Lung microvascular endothelial cell (primary cell): Measurements from ENCODE around the gene ELL2. TPM values are rescaled to one million over a fixed set of nuclear protein-coding genes. Genes with fewer than 3 reads are reported as not detected.
"Not testable (repeated sequence)": the region's sequence is repeated elsewhere in the genome, so short reads cannot be mapped to it uniquely, and the experiment has no call there.

Source experiments
- DNase-seq, 2 donors: peaks; one replicate each; pipeline versions ENCODE4 v3.0.0 to v3.0.0-alpha.2; 2010; ENCODE audit warnings: low read depth in 2 of 2
- total RNA-seq: library from RNA; depleted of rRNA; stranded (reverse); fragments of >200 nt; gene quantifications from 2 replicates; pipeline ENCODE4 v1.2.1, GENCODE V29; 2014

The ELL2 gene
- total RNA-seq, 1 donor from 2014 or later, result 11.7 TPM

DNA sequence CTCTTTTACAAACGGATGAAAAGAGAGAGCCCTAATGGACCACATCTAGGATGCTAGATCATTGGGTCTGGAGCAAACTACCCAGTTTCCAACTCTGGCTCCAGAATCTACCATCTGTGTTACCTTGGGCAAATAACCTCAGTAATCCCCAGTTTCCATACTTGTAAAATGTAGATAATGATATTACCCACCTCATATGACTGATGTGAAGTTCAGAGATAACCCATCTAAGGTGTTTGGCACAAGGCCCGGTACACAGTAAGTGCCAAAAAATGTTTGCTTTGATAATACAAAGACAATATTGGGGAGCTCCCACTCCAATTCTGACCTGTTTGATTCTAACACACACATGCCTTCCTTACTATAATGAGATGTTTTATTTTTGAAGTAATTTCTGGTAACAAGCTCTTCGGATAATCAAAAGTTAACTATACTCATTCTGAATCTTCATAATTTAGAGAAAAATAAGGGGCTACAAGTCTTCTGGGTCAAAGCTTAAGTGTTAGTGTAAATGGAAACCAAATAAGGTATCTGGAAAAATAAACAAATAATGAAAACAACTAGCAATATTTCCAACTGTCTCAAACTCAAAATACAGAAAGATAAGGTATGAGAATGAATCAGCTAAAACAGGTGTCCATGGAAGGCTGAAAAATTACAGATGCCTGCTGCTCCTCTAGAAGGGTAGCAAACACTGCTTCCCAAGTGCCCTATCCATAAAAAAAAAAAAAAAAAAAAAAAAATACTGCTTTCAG lies 30.4 kb downstream of the ELL2 start:
- DNase-seq, result peak in 1 of 2 donors; percentile 44

DNA sequence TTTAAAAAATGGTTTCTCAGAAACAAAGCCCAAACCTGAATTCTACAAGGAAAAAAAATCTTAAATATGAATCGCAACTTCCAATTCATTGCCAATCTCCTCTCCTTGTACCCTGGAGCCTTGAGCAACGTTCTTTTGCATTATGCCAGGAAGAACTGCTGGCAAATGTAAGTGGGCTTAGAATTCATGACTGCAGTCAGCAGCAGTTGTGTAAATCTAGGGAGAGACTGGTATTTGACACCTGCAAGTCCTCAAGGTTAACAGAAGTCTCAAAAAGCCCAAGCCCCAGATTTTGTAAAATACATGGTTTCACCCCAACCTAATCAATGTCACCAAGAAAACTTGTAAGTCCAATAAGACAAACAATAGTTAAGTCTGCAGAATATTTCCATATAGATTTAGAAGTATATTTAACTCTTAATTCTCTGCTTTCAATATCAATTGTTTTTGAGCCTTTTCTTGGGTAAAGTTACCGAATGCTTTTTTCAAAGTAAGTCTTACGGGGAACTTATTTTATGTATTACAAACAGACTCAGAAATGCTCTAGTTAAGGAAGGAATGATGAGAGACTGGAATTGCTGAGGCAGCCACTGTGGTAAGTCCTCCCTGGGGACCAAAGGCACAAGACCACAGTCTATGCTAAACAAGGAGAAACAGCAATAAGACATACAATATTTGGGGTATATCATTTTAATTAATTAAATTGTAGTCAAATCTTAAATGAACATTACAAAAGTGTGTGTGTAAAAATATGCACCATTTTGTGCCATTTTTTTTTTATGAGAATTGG lies 31.3 kb downstream of the ELL2 start:
- DNase-seq, result no peak

- no peak for DNase-seq
Measured at GRCh38 chr5:95928724-95929253, 32.9 kb downstream of the ELL2 start.

- peak in 1 of 2 donors; percentile 22 for DNase-seq
Measured at GRCh38 chr5:95927927-95928723, 33.5 kb downstream of the ELL2 start.

DNA sequence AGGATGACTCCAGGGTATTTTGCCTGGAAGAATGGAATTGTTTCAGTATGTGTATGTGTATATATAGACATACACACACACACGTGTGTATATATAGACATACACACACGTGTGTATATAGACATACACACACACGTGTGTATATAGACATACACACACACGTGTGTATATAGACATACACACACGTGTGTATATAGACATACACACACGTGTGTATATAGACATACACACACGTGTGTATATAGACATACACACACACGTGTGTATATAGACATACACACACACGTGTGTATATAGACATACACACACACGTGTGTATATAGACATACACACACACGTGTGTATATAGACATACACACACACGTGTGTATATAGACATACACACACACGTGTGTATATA lies 34.4 kb downstream of the ELL2 start:
- DNase-seq, result not testable (repeated sequence)

- no peak for DNase-seq
Measured at GRCh38 chr5:95925939-95926338, 35.7 kb downstream of the ELL2 start.

DNA sequence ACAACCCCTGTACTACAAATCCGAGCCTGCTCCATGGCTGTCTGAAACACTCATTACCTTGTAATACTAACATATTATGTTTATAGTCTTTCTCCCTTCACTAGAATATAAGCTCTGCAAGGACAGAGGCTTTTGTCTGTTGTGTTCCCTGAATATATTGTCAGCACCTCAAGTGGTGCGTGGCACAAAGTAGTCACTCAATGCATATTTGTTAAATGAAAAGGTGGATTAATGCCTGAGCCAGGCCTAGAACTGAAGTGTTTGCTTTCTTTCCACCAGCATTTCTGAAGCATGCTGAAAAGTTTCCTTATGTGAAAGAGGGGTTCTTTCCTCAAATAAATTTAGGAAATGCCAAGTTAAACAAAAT lies 36.3 kb downstream of the ELL2 start:
- no peak for DNase-seq

DNA sequence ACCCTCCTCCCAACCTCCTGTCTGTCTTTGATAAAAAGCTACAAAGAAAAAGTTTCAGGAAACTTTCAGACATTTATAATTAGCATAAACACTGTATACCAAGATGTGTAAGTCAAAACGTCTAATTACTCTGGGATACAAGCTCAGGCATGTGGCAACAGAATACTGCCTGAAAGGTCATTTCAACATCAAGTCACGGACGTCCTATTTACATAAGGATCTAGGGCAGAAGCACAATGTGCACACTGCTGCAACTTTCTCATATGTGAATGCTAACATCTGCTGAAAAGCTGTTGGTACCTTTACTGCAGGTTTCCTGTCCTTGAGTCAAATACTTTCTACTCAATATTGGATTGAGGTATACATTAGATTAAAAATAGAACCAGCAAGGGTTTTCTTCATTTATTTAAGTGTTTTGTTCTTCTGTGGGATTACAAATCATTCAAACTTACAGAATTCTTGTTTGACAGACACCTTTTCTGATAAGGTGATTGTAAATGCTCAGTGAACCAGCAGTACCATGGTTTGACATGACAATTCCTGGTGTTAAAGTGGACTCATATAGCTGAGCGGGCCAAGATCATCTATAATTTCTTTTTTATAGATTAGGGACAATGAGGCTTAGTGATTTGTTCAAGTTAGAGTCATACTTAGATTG lies 36.8 kb downstream of the ELL2 start:
- DNase-seq, result no peak

DNA sequence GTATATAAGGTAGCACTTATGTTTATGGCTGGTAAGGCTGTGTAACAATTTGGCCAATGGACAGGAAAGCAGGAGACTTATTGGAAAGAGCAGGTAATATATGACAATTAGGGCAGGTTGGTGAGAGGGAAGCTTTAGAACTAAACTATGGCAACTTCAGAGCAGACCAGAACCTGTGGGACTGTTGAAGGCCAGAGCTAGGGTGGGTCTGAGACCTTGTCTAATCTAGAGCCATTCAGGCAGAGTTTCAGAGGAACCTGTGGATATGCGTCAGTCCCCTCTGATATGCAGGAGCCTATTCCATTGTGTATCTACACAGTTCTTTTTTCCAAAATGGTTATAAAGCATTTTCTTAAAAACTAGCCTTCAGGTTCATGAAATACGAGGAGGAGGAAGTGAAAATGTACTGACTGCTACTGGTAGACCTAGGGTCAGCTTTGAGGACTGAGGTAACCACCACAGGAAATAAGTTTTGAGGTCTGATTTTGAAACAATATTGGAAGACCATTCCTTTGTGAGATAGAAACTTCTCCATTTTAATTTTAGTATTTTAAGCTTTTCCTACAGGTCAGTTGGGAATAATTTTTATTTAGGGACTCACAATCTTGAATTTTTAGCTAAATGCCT lies 37.6 kb downstream of the ELL2 start:
- DNase-seq, result no peak

- no peak for DNase-seq
Measured at GRCh38 chr5:95922798-95923197, 38.9 kb downstream of the ELL2 start.

- DNase-seq, result no peak
Measured at GRCh38 chr5:95921501-95921900, 40.1 kb downstream of the ELL2 start.

- DNase-seq, result no peak
Measured at GRCh38 chr5:95920822-95921221, 40.8 kb downstream of the ELL2 start.

DNA sequence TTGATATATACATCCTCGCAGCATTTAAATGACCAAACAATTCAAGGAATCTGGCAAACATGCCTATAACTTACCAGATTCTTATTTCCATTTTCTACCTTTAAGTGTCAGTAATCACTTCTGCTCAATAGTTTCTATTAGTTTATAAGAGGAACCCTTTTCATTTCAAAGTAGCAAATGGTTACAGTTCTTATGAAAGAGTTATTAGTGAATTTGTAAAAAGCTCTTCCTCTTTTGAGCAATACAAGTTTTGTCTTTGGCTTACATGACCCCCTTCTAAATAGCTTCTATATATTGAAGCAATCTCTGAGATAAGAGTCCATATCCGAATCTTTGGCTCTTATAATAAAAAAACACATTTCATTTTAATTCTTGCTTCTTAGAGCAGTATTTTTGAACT lies 42.0 kb downstream of the ELL2 start:
- DNase-seq, result no peak

DNA sequence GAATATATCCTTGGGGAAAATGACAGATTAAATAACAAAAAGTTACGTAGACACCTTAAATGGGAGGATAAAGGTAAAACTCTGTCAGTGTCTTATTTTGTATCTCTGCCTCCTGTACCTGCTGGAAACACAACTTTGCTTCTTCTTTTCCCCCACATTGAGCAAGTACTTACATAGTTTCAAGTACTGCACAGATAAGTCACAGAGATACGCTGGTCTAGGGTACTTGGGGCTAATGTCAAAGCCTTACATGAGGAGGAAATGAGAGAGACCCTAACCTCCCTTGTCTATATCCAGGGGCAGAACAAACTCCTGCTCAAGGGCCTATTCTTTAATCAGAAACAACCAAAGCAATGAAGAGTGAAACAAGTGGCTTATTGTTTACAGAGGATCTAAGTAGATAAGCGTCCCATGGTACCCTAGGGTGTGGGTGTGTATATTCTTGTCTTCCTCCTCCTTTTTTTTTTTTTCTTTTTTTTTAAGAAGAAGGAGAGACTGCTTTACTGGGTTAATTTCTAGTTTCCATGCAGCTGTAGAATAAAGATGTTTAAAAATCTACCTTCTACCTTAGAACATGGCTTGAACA lies 43.1 kb downstream of the ELL2 start:
- no peak for DNase-seq

DNA sequence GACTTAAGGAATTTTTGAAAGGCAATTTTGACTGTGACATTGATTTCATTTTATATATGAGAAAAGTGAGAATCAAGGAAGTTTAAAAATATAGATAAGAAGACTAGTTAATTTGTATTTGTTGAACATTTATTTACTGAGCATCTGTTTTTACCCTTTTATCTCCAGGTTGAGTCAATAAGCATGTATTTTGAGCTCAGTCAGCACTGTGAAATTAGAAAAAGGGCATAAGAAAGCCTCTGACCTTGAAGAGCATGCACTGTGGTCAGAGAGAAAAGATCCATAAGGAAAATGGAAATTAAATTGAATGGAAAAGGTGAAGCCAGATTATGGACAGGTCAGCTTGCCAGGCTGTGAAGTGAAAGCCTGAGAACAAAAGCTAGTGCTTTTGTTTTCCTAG lies 44.4 kb downstream of the ELL2 start:
- DNase-seq, result no peak

GRCh38 chr5:95916687-95917085 lies 45.0 kb downstream of the ELL2 start:
- no peak for DNase-seq

GRCh38 chr5:95915999-95916686 lies 45.5 kb downstream of the ELL2 start:
- DNase-seq, result no peak

DNA sequence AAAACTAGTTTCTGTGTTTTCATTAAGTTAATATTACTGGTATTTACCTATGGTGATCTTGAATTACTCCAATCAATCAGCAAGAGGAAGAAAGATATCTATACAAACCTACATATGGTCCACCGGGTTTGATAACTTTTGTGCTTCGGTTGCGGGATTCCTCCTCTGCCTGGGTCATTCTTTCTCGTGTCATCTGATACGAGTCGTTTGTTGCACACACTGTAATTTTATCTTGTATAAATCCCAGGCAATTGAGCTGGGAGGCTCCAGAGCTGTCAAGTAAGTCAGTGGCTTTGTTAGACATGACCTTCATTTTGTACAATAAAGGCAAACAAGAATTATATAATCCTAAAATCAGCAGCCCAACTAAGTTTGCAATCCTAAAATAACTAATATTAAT lies 48.0 kb downstream of the ELL2 start:
- DNase-seq, result no peak

DNA sequence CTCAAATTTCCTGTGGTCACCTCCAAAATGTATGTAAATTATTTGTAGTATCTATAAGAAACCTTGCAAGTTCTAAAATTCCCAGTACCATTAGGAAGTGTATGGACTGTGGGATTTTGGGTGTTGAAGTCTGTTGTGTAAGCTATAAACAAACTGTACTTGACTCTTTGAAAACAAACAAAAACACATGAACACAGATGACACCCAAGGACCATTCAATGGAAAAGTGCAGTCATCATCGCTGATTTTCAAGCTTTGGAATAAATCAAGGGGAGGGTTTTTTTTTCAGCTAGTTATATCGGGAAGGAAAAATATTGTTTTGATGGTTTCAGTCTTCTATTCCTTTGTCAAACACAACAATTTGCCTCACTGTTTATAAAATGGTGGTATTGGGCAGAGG lies 49.6 kb downstream of the ELL2 start:
- DNase-seq, result no peak

DNA sequence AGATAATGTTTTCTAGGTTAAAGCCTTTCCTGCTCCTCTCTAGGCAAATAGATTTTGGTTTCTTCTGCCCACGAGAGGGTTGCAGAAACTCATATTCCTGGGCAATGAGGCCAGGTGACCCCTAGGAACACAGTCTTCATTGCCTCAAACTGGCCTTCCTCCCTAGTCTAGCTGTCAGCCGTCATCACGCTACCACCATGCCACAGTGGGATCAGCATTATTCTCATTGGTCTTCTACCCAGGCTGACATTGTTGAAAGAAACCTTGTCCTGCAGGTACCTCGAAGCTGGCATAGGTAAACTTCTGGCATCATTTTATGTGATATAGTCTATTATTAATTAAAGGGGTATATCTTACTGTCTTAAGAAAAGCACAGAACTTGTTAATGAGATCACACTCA lies 51.1 kb downstream of the ELL2 start:
- DNase-seq, result no peak
